Measurements from ENCODE around the gene CCDC80.

- TF ChIP-seq, protein P1, sequence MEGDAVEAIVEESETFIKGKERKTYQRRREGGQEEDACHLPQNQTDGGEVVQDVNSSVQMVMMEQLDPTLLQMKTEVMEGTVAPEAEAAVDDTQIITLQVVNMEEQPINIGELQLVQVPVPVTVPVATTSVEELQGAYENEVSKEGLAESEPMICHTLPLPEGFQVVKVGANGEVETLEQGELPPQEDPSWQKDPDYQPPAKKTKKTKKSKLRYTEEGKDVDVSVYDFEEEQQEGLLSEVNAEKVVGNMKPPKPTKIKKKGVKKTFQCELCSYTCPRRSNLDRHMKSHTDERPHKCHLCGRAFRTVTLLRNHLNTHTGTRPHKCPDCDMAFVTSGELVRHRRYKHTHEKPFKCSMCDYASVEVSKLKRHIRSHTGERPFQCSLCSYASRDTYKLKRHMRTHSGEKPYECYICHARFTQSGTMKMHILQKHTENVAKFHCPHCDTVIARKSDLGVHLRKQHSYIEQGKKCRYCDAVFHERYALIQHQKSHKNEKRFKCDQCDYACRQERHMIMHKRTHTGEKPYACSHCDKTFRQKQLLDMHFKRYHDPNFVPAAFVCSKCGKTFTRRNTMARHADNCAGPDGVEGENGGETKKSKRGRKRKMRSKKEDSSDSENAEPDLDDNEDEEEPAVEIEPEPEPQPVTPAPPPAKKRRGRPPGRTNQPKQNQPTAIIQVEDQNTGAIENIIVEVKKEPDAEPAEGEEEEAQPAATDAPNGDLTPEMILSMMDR (IDR thresholded peaks at IDR 0.05), result no peak
- no peak for TF ChIP-seq POLR2A (IDR thresholded peaks at IDR 0.05)
Measured at GRCh38 chr3:112623717-112624116, 17.2 kb downstream of the CCDC80 start.
